HEK293T (cell line): ENCODE data around the gene AUNIP.

ENCODE experiments used
- CTCF ChIA-PET: fragments of 350-600 bp; formaldehyde crosslinking; extraction: SDS; loops from one replicate; lab custom pipeline; 2021; ENCODE audit warnings: antibody characterized with exemption, inconsistent platforms; lab: Yijun Ruan, JAX
- POLR2A ChIA-PET: fragments of 350-600 bp; formaldehyde crosslinking; extraction: SDS; loops from one replicate; lab custom pipeline; 2020; ENCODE audit warnings: antibody characterized with exemption, inconsistent platforms; lab: Yijun Ruan, JAX
- DNase-seq: peaks from one replicate; pipeline ENCODE4 v3.0.0; 2012; ENCODE audit warnings: mixed read lengths; ENCODE audit errors: extremely low spot score
- ARNT ChIP-seq: fragments of 450-650 bp; IDR thresholded peaks from 2 replicates; pipeline ENCODE4 v1.6.1; 2017; ENCODE audit warnings: mild to moderate bottlenecking
- BHLHE40 ChIP-seq: fragments of 450-650 bp; IDR thresholded peaks from 2 replicates; pipeline ENCODE4 v1.6.1; 2016; ENCODE audit warnings: mild to moderate bottlenecking, moderate library complexity, borderline replicate concordance
- CTBP1 ChIP-seq: fragments of 450-650 bp; IDR thresholded peaks from 2 replicates; pipeline ENCODE4 v1.6.1; 2016; ENCODE audit warnings: borderline replicate concordance
- ELF4 ChIP-seq: fragments of 450-650 bp; IDR thresholded peaks from 2 replicates; pipeline ENCODE4 v1.6.1; 2017; ENCODE audit warnings: antibody characterized with exemption
- FOXA1 ChIP-seq: fragments of 450-650 bp; IDR thresholded peaks from 2 replicates; pipeline ENCODE4 v1.6.1; 2016; ENCODE audit warnings: mild to moderate bottlenecking
- FOXK2 ChIP-seq: fragments of 450-650 bp; IDR thresholded peaks from 2 replicates; pipeline ENCODE4 v1.6.1; 2016; ENCODE audit warnings: mild to moderate bottlenecking
- FOXM1 ChIP-seq: fragments of 450-650 bp; IDR thresholded peaks from 2 replicates; pipeline ENCODE4 v1.6.1; 2017; ENCODE audit warnings: mild to moderate bottlenecking, borderline replicate concordance
- HDGF ChIP-seq: fragments of 450-650 bp; IDR thresholded peaks from 2 replicates; pipeline ENCODE4 v1.6.1; 2017; ENCODE audit warnings: antibody characterized with exemption, borderline replicate concordance
- L3MBTL2 ChIP-seq: fragments of 450-650 bp; conservative IDR thresholded peaks from 2 replicates; pipeline ENCODE4 v1.6.1; 2016; ENCODE audit warnings: mild to moderate bottlenecking
- LEF1 ChIP-seq: fragments of 450-650 bp; IDR thresholded peaks from 2 replicates; pipeline ENCODE4 v1.6.1; 2017; ENCODE audit warnings: mild to moderate bottlenecking, borderline replicate concordance
- NFRKB ChIP-seq: fragments of 450-650 bp; IDR thresholded peaks from 2 replicates; pipeline ENCODE4 v1.6.1; 2016; ENCODE audit warnings: mild to moderate bottlenecking, moderate library complexity
- PKNOX1 ChIP-seq: fragments of 450-650 bp; IDR thresholded peaks from 2 replicates; pipeline ENCODE4 v1.6.1; 2016
- SP1 ChIP-seq: fragments of 450-650 bp; IDR thresholded peaks from 2 replicates; pipeline ENCODE4 v1.6.1; 2017
- SUZ12 ChIP-seq: fragments of 450-650 bp; IDR thresholded peaks from 2 replicates; pipeline ENCODE4 v1.6.1; 2016; ENCODE audit warnings: mild to moderate bottlenecking
- TARDBP ChIP-seq: fragments of 450-650 bp; IDR thresholded peaks from 2 replicates; pipeline ENCODE4 v1.6.1; 2016
- ZNF384 ChIP-seq: fragments of 450-650 bp; IDR thresholded peaks from 2 replicates; pipeline ENCODE4 v1.6.1; 2016

AUNIP gene

GRCh38 chr1:25815208-25816111 is 43.8 kb downstream of the AUNIP start:
- CTCF ChIA-PET = no interaction called here
- TF ChIP-seq ZNF384 (no peak), ELF4 (no peak), FOXA1 (no peak), FOXM1 (no peak), SUZ12 (no peak), FOXK2 (no peak), TARDBP (no peak), NFRKB (no peak), HDGF (no peak), ARNT (no peak), CTBP1 (no peak), L3MBTL2 (no peak)
- POLR2A ChIA-PET = interaction anchor here (0.8 kb wide), 1 partner anchor 21 kb away, joined by 3 read pairs; no protein-coding TSS in a partner anchor
- DNase-seq = no peak

- ChIA-PET POLR2A (no interaction called here), CTCF (no interaction called here)
- TF ChIP-seq FOXM1 (no peak), SP1 (no peak), CTBP1 (no peak), ZNF384 (no peak), BHLHE40 (no peak), TARDBP (no peak), L3MBTL2 (no peak), ELF4 (no peak), ARNT (no peak), PKNOX1 (no peak), FOXK2 (no peak), FOXA1 (no peak), HDGF (no peak), LEF1 (no peak)
- DNase-seq = no peak
Observed at GRCh38 chr1:25814549-25815087, 44.6 kb downstream of the AUNIP start.

GRCh38 chr1:25813734-25814471 is 45.4 kb downstream of the AUNIP start:
- CTCF ChIA-PET = no interaction called here
- DNase-seq = no peak
- no peak for TF ChIP-seq ELF4
- TF ChIP-seq L3MBTL2 = no peak
- no peak for TF ChIP-seq FOXM1
- TF ChIP-seq SUZ12 = no peak
- no peak for TF ChIP-seq TARDBP
- no peak for TF ChIP-seq CTBP1
- no peak for TF ChIP-seq NFRKB
- no peak for TF ChIP-seq ARNT
- TF ChIP-seq LEF1 = no peak
- no peak for TF ChIP-seq ZNF384
- TF ChIP-seq HDGF = no peak
- no peak for TF ChIP-seq SP1
- TF ChIP-seq FOXA1 = no peak
- TF ChIP-seq BHLHE40 = no peak
- TF ChIP-seq FOXK2 = no peak
- no peak for TF ChIP-seq PKNOX1
- POLR2A ChIA-PET = no interaction called here

- TF ChIP-seq FOXM1 = no peak
- ChIA-PET POLR2A (no interaction called here), CTCF (no interaction called here)
- DNase-seq = no peak
Observed at GRCh38 chr1:25813071-25813733, 46.1 kb downstream of the AUNIP start.

GRCh38 chr1:25811384-25812082 is 47.7 kb downstream of the AUNIP start:
- no peak for DNase-seq
- TF ChIP-seq BHLHE40 = no peak
- ChIA-PET CTCF (interaction anchor here (1.0 to 1.8 kb wide), 4 partner anchors 23 to 308 kb away, joined by 3 to 4 read pairs (median 3); no protein-coding TSS in a partner anchor), POLR2A (interaction anchor here (1.0 kb wide), 1 partner anchor 186 kb away, joined by 3 read pairs; the partner anchor contains the start of gene PAFAH2)
